ENCODE results near the gene HSD3B7. TPM values are rescaled to one million over a fixed set of nuclear protein-coding genes. Genes with fewer than 3 reads are reported as not detected.

HSD3B7 gene
- total and polyA plus RNA-seq, 10 donors: 5.3 to 24.5 (median 18.1) TPM

- no peak for DNase-seq
- Histone ChIP-seq H3K9me3 (no peaks in the 10 kb centered on the region), H3K4me1 (peaks cover 0 to 28% (median 17%) of the 10 kb centered on the region in 6 donors), H3K4me3 (no peak overlapping the region), H3K27ac (peak overlapping the region in 1 of 8 donors; percentile 90), H3K36me3 (no peaks in the 10 kb centered on the region), H3K27me3 (replicated peaks in 1 of 7) (peaks cover 0 to 10% (median 0%) of the 10 kb centered on the region in 7 donors)
- TF ChIP-seq POLR2A (IDR thresholded peaks at IDR 0.05): no peak
- TF ChIP-seq CTCF (IDR thresholded peaks at IDR 0.05 in 8 of 11, conservative IDR thresholded peaks at IDR 0.05 in 3 of 11): no peak
- TF ChIP-seq POLR2AphosphoS5 (IDR thresholded peaks at IDR 0.05): no peak
- 80 to 91% (median 84%) methylated on average over 6 of the region's 6 CpGs for WGBS, 5 donors
- intact Hi-C loops (cut with DNase I; ENCODE audit: low total_unique reads): no loop called here
Observed at GRCh38 chr16:30998852-30999761, 14.1 kb downstream of the HSD3B7 start.

- no peak for DNase-seq
- 83 to 95% (median 86%) methylated on average over 17 to 19 of the region's 19 CpGs for WGBS, 5 donors
- no peak for TF ChIP-seq POLR2AphosphoS5 (IDR thresholded peaks at IDR 0.05)
- TF ChIP-seq CTCF (IDR thresholded peaks at IDR 0.05 in 8 of 11, conservative IDR thresholded peaks at IDR 0.05 in 3 of 11): no peak
- no peak for TF ChIP-seq POLR2A (IDR thresholded peaks at IDR 0.05)
- intact Hi-C loops (cut with DNase I; ENCODE audit: low total_unique reads): no loop called here
- H3K36me3 ChIP-seq: no peaks in the 10 kb centered on the region
- H3K27me3 ChIP-seq (replicated peaks in 1 of 7): peaks cover 0 to 10% (median 0%) of the 10 kb centered on the region in 7 donors
- H3K4me3 ChIP-seq: no peak overlapping the region
- H3K27ac ChIP-seq: no peak overlapping the region
- peaks cover 0 to 26% (median 17%) of the 10 kb centered on the region in 6 donors for H3K4me1 ChIP-seq
- H3K9me3 ChIP-seq: no peaks in the 10 kb centered on the region
Observed at GRCh38 chr16:31000671-31001382, 15.8 kb downstream of the HSD3B7 start.

GRCh38 chr16:31001507-31002249 is 16.7 kb downstream of the HSD3B7 start:
- Histone ChIP-seq H3K9me3 (no peaks in the 10 kb centered on the region), H3K36me3 (no peaks in the 10 kb centered on the region), H3K4me1 (peaks cover 0 to 18% (median 11%) of the 10 kb centered on the region in 6 donors), H3K4me3 (no peak overlapping the region), H3K27me3 (replicated peaks in 1 of 7) (peaks cover 0 to 7% (median 0%) of the 10 kb centered on the region in 7 donors), H3K27ac (no peak overlapping the region)
- 66 to 83% (median 74%) methylated on average over 16 of the region's 16 CpGs for WGBS, 5 donors
- intact Hi-C loops (cut with DNase I; ENCODE audit: low total_unique reads): no loop called here
- no peak for DNase-seq
- TF ChIP-seq POLR2AphosphoS5 (IDR thresholded peaks at IDR 0.05) (no peak), POLR2A (IDR thresholded peaks at IDR 0.05) (no peak)

- no peak for DNase-seq
- Histone ChIP-seq H3K36me3 (no peaks in the 10 kb centered on the region), H3K4me3 (no peak overlapping the region), H3K9me3 (no peaks in the 10 kb centered on the region), H3K4me1 (peaks cover 0 to 12% (median 8%) of the 10 kb centered on the region in 6 donors), H3K27ac (no peak overlapping the region), H3K27me3 (replicated peaks in 1 of 7) (peaks cover 0 to 9% (median 0%) of the 10 kb centered on the region in 7 donors)
- WGBS, 5 donors: 77 to 93% (median 84%) methylated on average over 7 to 10 of the region's 10 CpGs
- TF ChIP-seq CTCF (IDR thresholded peaks at IDR 0.05 in 8 of 11, conservative IDR thresholded peaks at IDR 0.05 in 3 of 11): no peak
- TF ChIP-seq POLR2A (IDR thresholded peaks at IDR 0.05): no peak
- TF ChIP-seq POLR2AphosphoS5 (IDR thresholded peaks at IDR 0.05): no peak
- intact Hi-C loops (cut with DNase I; ENCODE audit: low total_unique reads): no loop called here
Observed at GRCh38 chr16:31002250-31002700, 17.3 kb downstream of the HSD3B7 start.

Data from spleen (tissue), 11 donors.